SK-N-SH treated with all-trans-retinoic acid at 6 μM for 48 hours (cell line): ENCODE data around the gene LRFN2.

Source experiments
- ATAC-seq: fragments of 200-7000 bp; cut with Tn5 transposase; 3 replicates; pipeline ENCODE4 v1.9.1; 2020; ENCODE audit warnings: mild to moderate bottlenecking, moderate library complexity
- ARNTL ChIP-seq: fragments of 450-650 bp; formaldehyde crosslinking; IDR thresholded peaks from 2 replicates; pipeline ENCODE4 v1.5.0; 2020; ENCODE audit warnings: low read depth, mild to moderate bottlenecking, moderate library complexity, borderline replicate concordance
- BACH2 ChIP-seq: fragments of 250-450 bp; sonication (Bioruptor Pico); IDR thresholded peaks from 2 replicates; pipeline ENCODE4 v1.9.0; 2021; ENCODE audit warnings: mild to moderate bottlenecking, borderline replicate concordance
- CREB5 ChIP-seq: fragments of 250-450 bp; sonication (Bioruptor Pico); IDR thresholded peaks from 2 replicates; pipeline ENCODE4 v1.5.1; 2020; ENCODE audit warnings: low read depth, mild to moderate bottlenecking, moderate library complexity
- CSDC2 ChIP-seq: fragments of 250-450 bp; sonication (Bioruptor Pico); IDR thresholded peaks from 2 replicates; pipeline ENCODE4 v1.5.0; 2020; ENCODE audit warnings: mild to moderate bottlenecking, moderate library complexity
- CSRNP3 ChIP-seq: fragments of 250-450 bp; sonication (Bioruptor Pico); IDR thresholded peaks from 2 replicates; pipeline ENCODE4 v1.5.1; 2021; ENCODE audit warnings: mild to moderate bottlenecking, moderate library complexity
- ESRRG ChIP-seq: fragments of 250-450 bp; sonication (Bioruptor Pico); IDR thresholded peaks from 2 replicates; pipeline ENCODE4 v1.6.1; 2021; ENCODE audit warnings: mild to moderate bottlenecking
- GLIS3 ChIP-seq: fragments of 250-450 bp; sonication (Bioruptor Pico); IDR thresholded peaks from 2 replicates; pipeline ENCODE4 v1.5.0; 2020; ENCODE audit warnings: mild to moderate bottlenecking, moderate library complexity
- ISL1 ChIP-seq: fragments of 250-450 bp; sonication (Bioruptor Pico); IDR thresholded peaks from 2 replicates; pipeline ENCODE4 v2.1.2; 2022; ENCODE audit warnings: mild to moderate bottlenecking, moderate library complexity
- OSR1 ChIP-seq: fragments of 250-450 bp; sonication (Bioruptor Pico); IDR thresholded peaks from 2 replicates; pipeline ENCODE4 v1.8.0; 2022; ENCODE audit warnings: moderate library complexity, mild to moderate bottlenecking, inconsistent platforms
- POU6F1 ChIP-seq: fragments of 250-450 bp; sonication (Bioruptor Pico); IDR thresholded peaks from 2 replicates; pipeline ENCODE4 v1.8.0; 2021; ENCODE audit warnings: low read depth, mild to moderate bottlenecking, moderate library complexity, borderline replicate concordance
- SNAI2 ChIP-seq: fragments of 250-450 bp; sonication (Bioruptor Pico); IDR thresholded peaks from 2 replicates; pipeline ENCODE4 v1.5.0; 2020; ENCODE audit warnings: mild to moderate bottlenecking, moderate library complexity
- TOX ChIP-seq: fragments of 250-450 bp; sonication (Bioruptor Pico); IDR thresholded peaks from 2 replicates; pipeline ENCODE4 v1.8.0; 2021; ENCODE audit warnings: mild to moderate bottlenecking, moderate library complexity, borderline replicate concordance
- TSHZ2 ChIP-seq: fragments of 250-450 bp; sonication (Bioruptor Pico); IDR thresholded peaks from 2 replicates; pipeline ENCODE4 v1.5.0; 2020; ENCODE audit warnings: mild to moderate bottlenecking, moderate library complexity
- ZC3H10 ChIP-seq: fragments of 250-450 bp; sonication (Bioruptor Pico); IDR thresholded peaks from 2 replicates; pipeline ENCODE4 v1.5.1; 2021; ENCODE audit warnings: mild to moderate bottlenecking, moderate library complexity
- ZFP3 ChIP-seq: fragments of 250-450 bp; sonication (Bioruptor Pico); IDR thresholded peaks from 2 replicates; pipeline ENCODE4 v1.5.0; 2020; ENCODE audit warnings: mild to moderate bottlenecking, moderate library complexity
- ZFP30 ChIP-seq: fragments of 450-650 bp; formaldehyde crosslinking; IDR thresholded peaks from 2 replicates; pipeline ENCODE4 v1.5.0; 2022; ENCODE audit warnings: mild to moderate bottlenecking, moderate library complexity
- ZNF565 ChIP-seq: fragments of 450-650 bp; formaldehyde crosslinking; conservative IDR thresholded peaks from 2 replicates; pipeline ENCODE4 v1.5.0; 2020; ENCODE audit warnings: low read depth, mild to moderate bottlenecking, moderate library complexity
- ZNF70 ChIP-seq: fragments of 450-650 bp; formaldehyde crosslinking; IDR thresholded peaks from 2 replicates; pipeline ENCODE4 v1.5.0; 2020; ENCODE audit warnings: mild to moderate bottlenecking, moderate library complexity
- ZNF8 ChIP-seq: fragments of 450-650 bp; formaldehyde crosslinking; IDR thresholded peaks from 2 replicates; pipeline ENCODE4 v1.5.0; 2020; ENCODE audit warnings: mild to moderate bottlenecking, moderate library complexity
- TF ChIP-seq, protein P1 (sequence below): fragments of 250-450 bp; sonication (Bioruptor Pico); IDR thresholded peaks from 2 replicates; pipeline ENCODE4 v1.8.0; 2020; ENCODE audit warnings: mild to moderate bottlenecking, moderate library complexity, borderline replicate concordance

LRFN2 gene

GRCh38 chr6:40474937-40475336 is 112.2 kb downstream of the LRFN2 start:
- TF ChIP-seq TSHZ2 (CRISPR knock-in tag): no peak
- TF ChIP-seq GLIS3 (CRISPR knock-in tag): no peak
- TF ChIP-seq ZC3H10 (CRISPR knock-in tag): no peak
- no peak for TF ChIP-seq CSRNP3 (CRISPR knock-in tag)
- no peak for TF ChIP-seq ARNTL (CRISPR knock-in tag)
- TF ChIP-seq CSDC2 (CRISPR knock-in tag): no peak
- no peak for TF ChIP-seq ZNF70 (CRISPR knock-in tag)
- no peak for TF ChIP-seq ZNF8
- TF ChIP-seq ESRRG (CRISPR knock-in tag): no peak
- TF ChIP-seq ZFP30: no peak
- no peak for TF ChIP-seq ZNF565 (CRISPR knock-in tag)
- no peak for TF ChIP-seq ZFP3
- TF ChIP-seq CREB5 (CRISPR knock-in tag): no peak
- TF ChIP-seq, protein P1, sequence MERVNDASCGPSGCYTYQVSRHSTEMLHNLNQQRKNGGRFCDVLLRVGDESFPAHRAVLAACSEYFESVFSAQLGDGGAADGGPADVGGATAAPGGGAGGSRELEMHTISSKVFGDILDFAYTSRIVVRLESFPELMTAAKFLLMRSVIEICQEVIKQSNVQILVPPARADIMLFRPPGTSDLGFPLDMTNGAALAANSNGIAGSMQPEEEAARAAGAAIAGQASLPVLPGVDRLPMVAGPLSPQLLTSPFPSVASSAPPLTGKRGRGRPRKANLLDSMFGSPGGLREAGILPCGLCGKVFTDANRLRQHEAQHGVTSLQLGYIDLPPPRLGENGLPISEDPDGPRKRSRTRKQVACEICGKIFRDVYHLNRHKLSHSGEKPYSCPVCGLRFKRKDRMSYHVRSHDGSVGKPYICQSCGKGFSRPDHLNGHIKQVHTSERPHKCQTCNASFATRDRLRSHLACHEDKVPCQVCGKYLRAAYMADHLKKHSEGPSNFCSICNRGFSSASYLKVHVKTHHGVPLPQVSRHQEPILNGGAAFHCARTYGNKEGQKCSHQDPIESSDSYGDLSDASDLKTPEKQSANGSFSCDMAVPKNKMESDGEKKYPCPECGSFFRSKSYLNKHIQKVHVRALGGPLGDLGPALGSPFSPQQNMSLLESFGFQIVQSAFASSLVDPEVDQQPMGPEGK (CRISPR knock-in tag): no peak
- no peak for TF ChIP-seq OSR1
- TF ChIP-seq, all 23 proteins: peak for 0
- ATAC-seq: no peak

DNA sequence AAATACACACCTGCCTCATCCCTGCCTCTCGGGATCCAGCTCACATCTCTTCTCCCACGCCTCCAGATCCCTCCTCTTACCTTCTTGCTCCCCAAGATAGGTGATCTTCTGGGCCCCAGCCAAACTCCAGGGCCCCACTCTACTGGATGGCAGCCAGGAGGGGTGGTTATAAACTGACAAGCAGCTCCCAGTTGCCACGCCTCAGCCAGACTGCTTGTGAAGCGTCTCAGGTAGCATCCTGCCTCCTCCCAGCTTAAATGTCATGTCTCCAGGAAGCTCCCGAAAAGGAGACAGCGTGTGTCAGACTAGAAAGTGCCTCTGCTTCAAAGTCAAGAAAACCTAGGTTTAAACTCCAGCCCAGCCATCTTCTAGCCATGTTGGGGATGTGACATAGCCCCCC is 114.1 kb downstream of the LRFN2 start:
- no peak for ATAC-seq
- TF ChIP-seq ZNF565 (CRISPR knock-in tag) (no peak), ESRRG (CRISPR knock-in tag) (no peak), ZFP3 (no peak), ZNF70 (CRISPR knock-in tag) (no peak), ZC3H10 (CRISPR knock-in tag) (no peak), ZNF8 (no peak), ISL1 (CRISPR knock-in tag) (no peak), CSDC2 (CRISPR knock-in tag) (no peak), GLIS3 (CRISPR knock-in tag) (no peak), ARNTL (CRISPR knock-in tag) (no peak), TOX (CRISPR knock-in tag) (no peak), CREB5 (CRISPR knock-in tag) (no peak), OSR1 (no peak), BACH2 (CRISPR knock-in tag) (no peak)

- TF ChIP-seq POU6F1 (CRISPR knock-in tag): no peak
- TF ChIP-seq ZNF565 (CRISPR knock-in tag): no peak
- TF ChIP-seq ZC3H10 (CRISPR knock-in tag): no peak
- TF ChIP-seq CREB5 (CRISPR knock-in tag): no peak
- no peak for TF ChIP-seq ARNTL (CRISPR knock-in tag)
- TF ChIP-seq SNAI2: no peak
- no peak for TF ChIP-seq TOX (CRISPR knock-in tag)
- ATAC-seq: no peak
Observed at GRCh38 chr6:40472353-40472752, 114.8 kb downstream of the LRFN2 start.
